SK-N-MC (cell line): ENCODE measurements around the gene PRKN.
"Not testable (repeated sequence)": the region's sequence is repeated elsewhere in the genome, so short reads cannot be mapped to it uniquely, and the experiment has no call there.

Experiments used
- DNase-seq: peaks from one replicate; pipeline ENCODE4 v3.0.0-alpha.2; 2011; ENCODE audit warnings: low read depth, low spot score
- H3K27ac ChIP-seq: fragments of 200-600 bp; sonication (generic); 2 replicates; pipeline ENCODE4 v1.5.1; 2016; ENCODE audit warnings: mixed run types
- H3K36me3 ChIP-seq: fragments of 200-600 bp; sonication (generic); 2 replicates; pipeline ENCODE4 v1.6.1; 2017; ENCODE audit warnings: antibody characterized with exemption, low read length, mixed read lengths; ENCODE audit not compliant: insufficient read depth
- H3K4me3 ChIP-seq: fragments of 200-600 bp; sonication (generic); 2 replicates; pipeline ENCODE4 v1.5.1; 2016
- H3K9ac ChIP-seq: fragments of 200-600 bp; sonication (generic); 2 replicates; pipeline ENCODE4 v1.8.0; 2017; ENCODE audit warnings: mixed run types, mixed read lengths; ENCODE audit not compliant: insufficient read length
- H3K9me3 ChIP-seq: fragments of 200-600 bp; sonication (generic); 2 replicates; pipeline ENCODE4 v1.6.1; 2017; ENCODE audit warnings: low read depth, mild to moderate bottlenecking, antibody characterized with exemption, low read length, moderate library complexity, mixed read lengths
- EZH2 ChIP-seq: fragments of 200-600 bp; sonication (generic); IDR thresholded peaks from one replicate; pipeline ENCODE4 v1.6.1; 2017; ENCODE audit warnings: antibody characterized with exemption
- FOXP2 ChIP-seq: optimal IDR thresholded peaks from 2 replicates; pipeline ENCODE3; 2011; ENCODE audit warnings: mild to moderate bottlenecking, moderate library complexity; ENCODE audit not compliant: insufficient read depth; ENCODE audit errors: extremely low read length, control extremely low read depth
- POLR2AphosphoS5 ChIP-seq: IDR thresholded peaks from 2 replicates; pipeline ENCODE4 v1.6.1; 2012; ENCODE audit warnings: mild to moderate bottlenecking, low read depth, low read length, borderline replicate concordance

Gene PRKN

DNA sequence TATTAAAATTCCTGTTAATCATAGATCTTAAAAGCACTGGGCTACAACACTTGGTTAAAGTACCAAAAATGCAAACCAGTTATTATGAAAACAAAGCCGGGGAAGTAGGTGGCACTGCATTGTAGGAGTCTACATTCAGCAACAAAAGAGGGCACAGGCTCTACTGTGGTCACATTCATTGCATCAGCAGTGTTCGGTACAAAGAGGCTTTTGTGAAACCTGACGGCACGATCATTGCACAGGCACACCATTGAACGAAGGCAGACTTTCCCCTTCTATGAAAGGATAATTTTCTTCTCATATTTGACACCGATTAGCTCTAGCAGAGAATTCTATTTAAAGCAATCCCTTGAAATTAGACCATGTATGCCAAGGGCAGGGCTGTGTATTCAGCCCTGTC is 1409.1 kb downstream of the PRKN start:
- no peak for TF ChIP-seq FOXP2
- no peak for TF ChIP-seq EZH2
- TF ChIP-seq POLR2AphosphoS5: no peak
- no peak for DNase-seq
- Histone ChIP-seq H3K36me3 (no peaks in the 10 kb centered on the region), H3K9me3 (no peaks in the 10 kb centered on the region), H3K4me3 (no peak overlapping the region), H3K27ac (no peak overlapping the region), H3K9ac (no peak overlapping the region)

DNA sequence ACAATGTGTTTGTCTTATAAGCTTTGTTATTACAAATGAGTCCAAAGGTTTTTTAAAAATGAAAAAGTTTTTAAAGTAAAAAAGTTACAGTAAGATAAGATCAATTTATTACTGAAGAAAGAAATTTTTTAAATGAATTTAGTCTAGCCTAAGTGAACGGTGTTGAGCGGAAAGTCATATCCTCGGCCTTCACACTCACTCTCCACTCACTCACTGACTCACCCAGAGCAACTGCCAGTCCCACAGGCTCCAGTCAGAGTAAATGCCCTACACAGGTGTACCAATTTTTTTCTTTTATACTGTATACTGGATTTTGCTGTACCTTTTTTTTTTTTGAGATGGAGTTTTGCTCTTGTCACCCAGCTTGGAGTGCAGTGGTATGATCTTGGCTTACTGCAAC is 1411.0 kb downstream of the PRKN start:
- no peaks in the 10 kb centered on the region for H3K9me3 ChIP-seq
- no peak for DNase-seq
- no peak overlapping the region for H3K27ac ChIP-seq
- H3K9ac ChIP-seq: no peak overlapping the region
- H3K36me3 ChIP-seq: no peaks in the 10 kb centered on the region
- H3K4me3 ChIP-seq: no peak overlapping the region
- no peak for TF ChIP-seq EZH2
- no peak for TF ChIP-seq FOXP2
- no peak for TF ChIP-seq POLR2AphosphoS5

DNA sequence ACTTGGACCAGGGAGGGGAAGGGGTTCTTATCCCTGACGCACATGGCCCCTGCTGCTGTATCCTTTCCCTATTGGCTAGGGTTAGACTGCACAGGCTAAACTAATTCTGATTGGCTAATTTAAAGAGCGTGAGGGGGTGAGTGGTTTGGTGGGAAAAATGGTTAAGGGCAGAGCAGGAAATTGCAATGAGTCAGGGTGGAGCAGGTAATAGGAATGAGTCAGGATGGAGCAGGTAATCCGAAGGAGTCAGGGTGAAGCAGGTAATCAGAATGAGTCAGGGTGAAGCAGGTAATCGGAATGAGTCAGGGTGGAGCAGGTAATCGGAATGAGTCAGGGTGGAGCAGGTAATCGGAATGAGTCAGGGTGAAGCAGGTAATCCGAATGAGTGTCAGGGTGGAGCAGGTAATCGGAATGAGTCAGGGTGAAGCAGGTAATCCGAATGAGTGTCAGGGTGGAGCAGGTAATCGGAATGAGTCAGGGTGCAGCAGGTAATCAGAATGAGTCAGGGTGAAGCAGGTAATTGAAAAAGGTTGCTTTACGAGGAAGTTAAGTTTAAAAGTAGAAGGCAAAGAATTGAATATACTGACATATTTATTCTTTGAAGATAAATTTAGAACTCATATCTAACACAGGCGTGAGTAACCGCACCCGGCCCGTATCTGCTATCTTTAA is 1412.2 kb downstream of the PRKN start:
- not testable (repeated sequence) for H3K9me3 ChIP-seq, H3K36me3 ChIP-seq, H3K27ac ChIP-seq, H3K9ac ChIP-seq, DNase-seq, H3K4me3 ChIP-seq

DNA sequence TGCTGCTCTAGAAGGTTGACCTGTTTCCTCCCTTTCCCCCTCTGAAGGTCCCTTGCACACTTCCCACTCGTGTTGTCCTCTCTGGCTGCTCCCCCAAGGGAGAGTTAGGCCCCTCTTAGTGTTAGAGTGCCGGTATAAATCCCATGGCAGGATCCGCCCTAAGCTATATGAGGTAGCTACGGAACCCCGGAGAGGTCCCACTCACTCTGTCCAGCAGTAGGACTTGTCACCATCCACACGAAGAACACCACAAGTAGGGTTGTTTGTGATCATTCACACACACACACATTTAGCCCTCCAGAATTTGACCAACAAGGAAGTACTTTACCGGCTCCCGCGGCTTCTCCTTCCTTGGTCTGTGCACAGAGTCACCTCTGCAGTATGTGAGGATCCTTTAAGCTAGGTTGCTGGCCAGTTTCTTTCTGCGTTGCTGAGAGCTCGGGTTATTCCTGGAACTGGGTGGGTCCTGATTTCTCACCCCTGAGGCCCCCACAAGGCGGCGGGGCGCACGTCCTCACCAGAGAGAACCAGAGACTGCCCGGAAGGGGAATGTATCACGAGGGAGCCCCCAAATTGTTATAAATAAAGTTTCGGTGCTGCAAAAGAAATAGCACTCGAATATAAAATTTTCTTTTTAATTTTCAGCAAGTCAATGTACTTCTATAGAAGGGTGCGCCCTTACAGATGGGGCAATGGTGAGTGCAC is 1412.9 kb downstream of the PRKN start:
- not testable (repeated sequence) for DNase-seq, H3K4me3 ChIP-seq

DNA sequence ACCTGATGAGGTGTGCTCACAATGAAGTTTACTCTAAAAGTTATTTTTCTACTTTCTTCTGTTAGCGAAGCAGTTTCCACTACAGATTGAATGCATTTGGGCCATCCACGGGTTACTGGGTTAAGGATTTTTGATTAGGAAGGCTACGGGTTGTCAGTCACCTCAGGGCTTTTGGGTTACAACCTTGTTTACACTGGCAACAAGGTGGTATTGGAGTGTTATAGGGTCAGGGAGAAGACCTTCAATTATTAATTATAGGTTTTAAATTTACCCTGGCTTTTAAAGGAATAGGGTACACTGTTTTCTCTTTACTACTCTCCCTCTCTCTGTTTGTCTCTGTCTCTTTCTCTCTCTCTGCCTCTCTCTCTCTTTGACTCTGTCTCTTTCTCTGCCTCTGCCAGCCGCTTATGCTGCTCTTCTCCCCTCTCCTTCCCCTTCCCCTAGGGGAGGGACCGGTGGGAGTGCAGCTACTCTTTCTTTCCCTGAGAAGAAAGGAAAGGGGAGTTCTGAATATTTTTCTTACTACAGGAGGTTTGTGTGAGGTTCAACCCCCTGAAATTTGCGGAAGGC is 1413.5 kb downstream of the PRKN start:
- no peak for TF ChIP-seq EZH2
- TF ChIP-seq POLR2AphosphoS5: no peak
- no peak for TF ChIP-seq FOXP2
- H3K9me3 ChIP-seq: no peaks in the 10 kb centered on the region
- DNase-seq: no peak
- no peak overlapping the region for H3K27ac ChIP-seq
- no peak overlapping the region for H3K9ac ChIP-seq
- no peaks in the 10 kb centered on the region for H3K36me3 ChIP-seq
- H3K4me3 ChIP-seq: no peak overlapping the region

More for the DNA sequence above, 1412.9 kb downstream of the PRKN start:
- not testable (repeated sequence) for H3K27ac ChIP-seq, H3K9me3 ChIP-seq, H3K36me3 ChIP-seq, H3K9ac ChIP-seq

DNA sequence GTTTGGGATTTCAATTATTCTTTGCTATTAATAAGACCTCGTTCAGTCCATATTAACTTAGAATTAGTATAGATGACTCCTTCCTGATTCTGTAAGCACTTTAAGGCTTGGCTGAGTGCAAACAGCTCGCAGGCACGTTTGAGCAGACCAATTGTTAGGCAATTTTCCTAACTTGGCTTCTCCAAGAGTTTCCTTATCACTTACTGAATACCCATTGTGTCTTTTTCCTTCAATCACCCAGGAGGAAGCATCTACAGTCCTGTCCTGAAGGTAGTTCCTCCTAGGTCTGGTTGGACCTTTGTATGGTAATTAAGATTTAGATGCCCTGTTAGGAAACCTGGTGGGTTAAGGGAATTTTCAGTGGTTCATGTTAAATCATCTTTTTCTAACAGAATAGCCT is 1414.1 kb downstream of the PRKN start:
- DNase-seq, H3K9me3 ChIP-seq, H3K36me3 ChIP-seq, H3K9ac ChIP-seq, H3K4me3 ChIP-seq, H3K27ac ChIP-seq: not testable (repeated sequence)

DNA sequence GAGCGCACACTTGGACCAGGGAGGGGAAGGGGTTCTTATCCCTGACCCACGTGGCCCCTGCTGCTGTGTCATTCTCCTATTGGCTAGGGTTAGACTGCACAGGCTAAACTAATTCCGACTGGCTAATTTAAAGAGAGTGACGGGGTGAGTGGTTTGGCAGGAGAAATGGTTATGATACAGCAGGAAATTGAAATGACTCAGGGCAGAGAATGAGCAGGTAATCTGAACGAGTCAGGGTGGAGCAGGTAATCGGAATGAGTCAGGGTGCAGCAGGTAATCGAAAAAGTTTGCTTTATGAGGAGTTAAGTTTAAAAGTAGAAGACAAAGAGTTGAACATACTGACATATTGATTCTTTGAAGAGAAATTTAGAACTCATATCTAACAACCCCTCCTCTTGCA is 1417.8 kb downstream of the PRKN start:
- H3K27ac ChIP-seq, H3K9ac ChIP-seq, DNase-seq, H3K36me3 ChIP-seq, H3K9me3 ChIP-seq, H3K4me3 ChIP-seq: not testable (repeated sequence)

DNA sequence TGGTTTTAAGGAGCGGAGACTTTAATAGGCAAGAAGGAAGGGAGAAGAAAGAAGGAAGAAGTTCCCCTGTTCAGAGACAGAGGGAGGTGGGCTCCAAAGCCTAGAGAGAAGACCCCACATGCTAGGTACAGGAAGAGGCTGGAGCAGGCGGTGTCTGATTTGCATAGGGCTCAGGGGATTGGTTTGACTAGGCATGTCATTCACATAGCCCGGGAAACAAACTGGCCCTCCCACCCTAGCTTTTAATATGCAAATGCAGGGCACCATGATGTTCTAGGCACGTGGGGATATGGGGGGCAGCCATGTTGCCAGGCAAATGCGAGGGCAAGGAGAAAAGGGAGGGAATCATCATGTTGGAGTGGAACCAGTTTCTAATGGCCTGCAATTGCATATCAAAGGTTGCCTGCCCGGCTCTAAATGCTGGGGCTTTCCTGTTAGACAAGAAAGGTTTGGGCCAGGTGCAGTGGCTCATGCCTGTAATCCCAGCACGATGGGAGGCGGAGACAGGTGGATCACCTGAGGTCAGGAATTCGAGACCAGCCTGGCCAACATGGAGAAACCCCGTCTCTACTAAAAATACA is 1419.4 kb downstream of the PRKN start:
- TF ChIP-seq EZH2: no peak
- no peak for TF ChIP-seq POLR2AphosphoS5
- no peak for TF ChIP-seq FOXP2
- DNase-seq: no peak
- no peaks in the 10 kb centered on the region for H3K9me3 ChIP-seq
- H3K27ac ChIP-seq: no peak overlapping the region
- H3K9ac ChIP-seq: no peak overlapping the region
- H3K4me3 ChIP-seq: no peak overlapping the region
- no peaks in the 10 kb centered on the region for H3K36me3 ChIP-seq

DNA sequence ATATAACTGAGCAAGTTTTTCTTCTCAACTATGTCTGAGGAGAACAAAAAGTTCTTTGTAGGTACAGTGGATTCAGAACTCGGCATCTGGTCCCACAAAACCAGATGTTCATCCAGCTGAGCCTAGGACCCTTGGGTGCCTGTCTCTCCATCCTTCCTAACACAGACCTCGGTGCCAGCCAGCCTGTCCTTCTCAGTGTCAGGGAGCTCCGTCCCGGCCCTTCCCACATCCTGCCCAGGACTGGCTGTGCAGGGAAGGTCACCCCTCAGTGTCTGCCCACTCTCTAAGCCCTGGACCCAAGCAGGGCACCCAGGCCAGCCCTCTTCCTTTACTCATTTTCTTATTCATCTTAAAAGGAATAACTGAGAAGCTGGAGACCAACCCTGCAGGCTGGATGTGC is 1421.7 kb downstream of the PRKN start:
- Histone ChIP-seq H3K4me3 (no peak overlapping the region), H3K9me3 (no peaks in the 10 kb centered on the region), H3K27ac (no peak overlapping the region), H3K9ac (no peak overlapping the region), H3K36me3 (no peaks in the 10 kb centered on the region)
- TF ChIP-seq POLR2AphosphoS5 (no peak), EZH2 (no peak), FOXP2 (no peak)
- DNase-seq: no peak
